ENCODE data around the gene C19orf73. TPM values are rescaled to one million over a fixed set of nuclear protein-coding genes. Genes with fewer than 3 reads are reported as not detected.

C19orf73 gene, protein sequence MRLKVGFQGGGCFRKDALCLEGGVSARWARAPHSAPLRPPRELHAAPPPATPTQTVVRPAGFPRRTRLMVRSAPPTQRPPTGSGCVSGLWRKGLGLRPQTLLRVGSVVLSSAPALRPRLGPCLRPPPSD
- polyA plus RNA-seq (ENCODE audit: insufficient read length in 10 of 10): 1 to 10 TPM in 1 of 10 donors, under 1 TPM in 7, not detected in 2; 0.26 to 1.4 (median 0.64) TPM
- long read RNA-seq, donor 1: 0 reads
- long read RNA-seq, donor 2, partial matches to known transcripts: 0 of 3 reads
- long read RNA-seq, donor 2, other reads (novel, unspliced or antisense): 0 of 3 reads
- long read RNA-seq, donor 3: 0 reads
- long read RNA-seq, donor 4, partial matches to known transcripts: 0 of 3 reads
- long read RNA-seq, donor 4, other reads (novel, unspliced or antisense): 0 of 3 reads
- long read RNA-seq, donor 5, partial matches to known transcripts: 0 of 2 reads
- long read RNA-seq, donor 5, other reads (novel, unspliced or antisense): 0 of 2 reads
- long read RNA-seq, donor 6, transcript C19orf73-201 (1 exons, 744 nt): major isoform, 5 of 5 reads
- long read RNA-seq, donor 6, partial matches to known transcripts: 0 of 5 reads
- long read RNA-seq, donor 6, other reads (novel, unspliced or antisense): 0 of 5 reads
- long read RNA-seq, donor 7, partial matches to known transcripts: 0 of 4 reads
- long read RNA-seq, donor 7, other reads (novel, unspliced or antisense): 0 of 4 reads
- long read RNA-seq, donor 8, partial matches to known transcripts: 0 of 1 reads
- long read RNA-seq, donor 8, other reads (novel, unspliced or antisense): 0 of 1 reads
- long read RNA-seq, donor 9, partial matches to known transcripts: 0 of 1 reads
- long read RNA-seq, donor 9, other reads (novel, unspliced or antisense): 0 of 1 reads

DNA sequence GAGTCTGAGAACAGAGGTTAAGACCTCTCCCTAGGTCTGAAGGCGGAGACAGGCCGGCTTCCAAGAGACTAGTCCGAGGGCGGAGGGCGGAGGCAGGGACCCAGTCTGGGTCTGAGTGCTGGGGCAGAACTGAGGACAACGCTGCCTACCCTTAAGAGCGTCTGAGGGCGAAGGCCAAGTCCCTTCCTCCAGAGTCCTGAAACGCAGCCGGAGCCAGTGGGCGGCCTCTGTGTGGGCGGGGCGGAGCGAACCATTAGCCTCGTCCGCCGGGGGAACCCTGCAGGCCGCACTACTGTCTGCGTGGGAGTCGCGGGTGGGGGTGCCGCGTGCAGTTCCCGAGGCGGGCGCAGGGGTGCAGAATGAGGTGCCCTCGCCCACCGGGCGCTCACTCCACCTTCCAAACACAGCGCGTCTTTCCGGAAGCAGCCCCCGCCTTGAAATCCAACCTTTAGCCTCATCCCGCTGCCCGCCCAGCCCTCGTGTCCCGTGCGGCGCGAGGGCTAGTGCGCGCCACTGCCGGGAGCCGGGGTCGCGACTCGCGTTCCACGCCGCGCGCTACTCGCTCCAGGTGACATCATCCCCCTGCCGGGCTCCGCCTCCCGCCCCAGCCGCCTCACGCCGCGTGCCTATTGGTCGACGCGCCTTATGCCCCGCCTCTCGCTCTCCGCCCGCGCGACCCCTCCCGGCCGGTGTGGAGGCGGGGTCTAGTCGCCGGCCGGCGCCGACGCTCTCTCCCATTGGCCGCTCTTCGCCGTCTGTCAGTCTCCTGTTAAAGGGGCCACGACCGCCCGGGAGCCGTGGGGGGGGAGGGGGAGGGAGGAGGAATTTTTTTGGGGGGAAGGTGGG lies at the start of gene C19orf73:
Gene C19orf73, minus strand, starts transcription at position 579 of the 846 bp plus-strand sequence. Its CDS starts 121 bp downstream, at position 458.
- peak; percentile 94 to 98 (median 95) for DNase-seq

DNA sequence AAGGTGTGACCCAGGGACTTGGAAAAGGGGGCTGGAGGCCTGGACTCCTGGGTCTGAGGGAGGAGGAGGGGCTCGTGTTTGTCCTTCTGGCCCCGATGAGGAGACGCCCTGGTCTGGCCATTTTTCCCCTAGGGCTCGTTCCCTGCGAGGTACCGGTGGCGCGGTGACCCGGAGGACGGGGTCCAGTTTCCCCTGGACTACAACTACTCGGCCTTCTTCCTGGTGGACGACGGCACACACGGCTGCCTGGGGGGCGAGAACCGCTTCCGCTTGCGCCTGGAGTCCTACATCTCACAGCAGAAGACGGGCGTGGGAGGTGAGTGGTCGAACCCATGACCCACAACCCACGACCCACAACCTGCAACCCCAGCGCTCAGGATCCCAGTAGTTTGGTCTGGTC lies 49.5 kb upstream of the C19orf73 start:
- no peak for DNase-seq

DNA sequence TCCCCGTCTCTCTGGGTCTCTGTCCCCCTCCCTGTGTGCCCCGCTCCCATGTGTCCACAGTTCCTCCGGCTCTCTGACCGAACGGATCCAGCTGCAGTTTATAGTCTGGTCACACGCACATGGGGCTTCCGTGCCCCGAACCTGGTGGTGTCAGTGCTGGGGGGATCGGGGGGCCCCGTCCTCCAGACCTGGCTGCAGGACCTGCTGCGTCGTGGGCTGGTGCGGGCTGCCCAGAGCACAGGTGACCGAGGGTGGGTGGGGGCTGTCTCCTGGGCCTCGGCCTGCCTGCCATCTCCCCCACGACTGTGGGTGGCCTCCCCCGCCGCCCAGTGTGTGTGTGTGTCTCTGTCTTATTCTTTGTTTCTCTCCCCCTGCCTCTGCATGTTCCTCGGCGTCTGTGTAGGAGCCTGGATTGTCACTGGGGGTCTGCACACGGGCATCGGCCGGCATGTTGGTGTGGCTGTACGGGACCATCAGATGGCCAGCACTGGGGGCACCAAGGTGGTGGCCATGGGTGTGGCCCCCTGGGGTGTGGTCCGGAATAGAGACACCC lies 49.0 kb upstream of the C19orf73 start:
- no peak for DNase-seq

DNA sequence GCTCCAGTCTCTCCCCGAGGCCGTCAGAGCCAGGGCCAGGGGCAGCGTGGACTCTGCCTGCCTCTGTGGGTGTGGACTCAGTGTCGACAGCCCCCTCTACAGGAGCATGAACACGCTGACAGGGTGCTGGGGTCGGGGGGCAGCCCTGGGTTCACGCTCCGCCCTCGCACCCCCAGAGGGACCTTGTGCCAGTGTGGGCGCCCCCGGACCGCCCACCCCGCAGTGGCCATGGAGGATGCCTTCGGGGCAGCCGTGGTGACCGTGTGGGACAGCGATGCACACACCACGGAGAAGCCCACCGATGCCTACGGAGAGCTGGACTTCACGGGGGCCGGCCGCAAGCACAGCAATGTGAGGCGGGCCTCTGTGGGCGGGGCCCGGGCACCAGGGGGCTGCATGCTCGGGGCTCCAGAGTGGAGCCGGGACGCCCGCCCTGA lies 46.9 kb upstream of the C19orf73 start:
- peak in 1 of 3 donors; percentile 25 for DNase-seq

DNA sequence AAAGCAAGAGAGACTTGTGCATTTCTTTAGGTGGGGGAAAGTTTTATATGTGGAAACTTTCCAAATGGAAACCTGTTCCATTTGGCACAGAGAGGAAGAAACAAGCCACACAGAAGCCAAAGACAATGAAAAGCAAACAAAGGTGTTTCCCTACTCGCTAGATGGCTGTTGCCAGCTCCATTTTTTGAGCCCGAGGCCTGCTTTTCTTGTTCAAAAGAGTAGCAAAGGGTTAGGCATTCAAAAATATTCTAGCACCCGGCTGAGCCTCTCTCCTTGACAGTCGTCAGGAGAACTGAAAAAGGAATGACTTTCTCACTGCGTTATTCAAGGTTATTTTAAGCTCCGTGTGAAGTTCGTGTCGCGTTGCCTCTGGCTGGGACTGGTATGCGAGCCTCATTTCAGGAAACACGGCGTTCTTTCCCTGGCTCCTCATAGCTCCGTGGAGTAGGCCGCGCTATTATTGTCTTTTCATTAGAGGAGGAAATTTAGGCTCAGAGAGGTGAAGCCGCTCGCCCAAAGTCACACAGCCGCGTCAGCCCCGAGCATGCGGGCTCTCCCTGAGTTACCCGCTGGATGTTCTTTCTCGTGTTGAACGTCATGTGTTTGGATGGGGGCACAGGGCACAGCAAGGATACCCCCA lies 46.3 kb upstream of the C19orf73 start:
- peak in 1 of 3 donors; percentile 41 for DNase-seq

DNA sequence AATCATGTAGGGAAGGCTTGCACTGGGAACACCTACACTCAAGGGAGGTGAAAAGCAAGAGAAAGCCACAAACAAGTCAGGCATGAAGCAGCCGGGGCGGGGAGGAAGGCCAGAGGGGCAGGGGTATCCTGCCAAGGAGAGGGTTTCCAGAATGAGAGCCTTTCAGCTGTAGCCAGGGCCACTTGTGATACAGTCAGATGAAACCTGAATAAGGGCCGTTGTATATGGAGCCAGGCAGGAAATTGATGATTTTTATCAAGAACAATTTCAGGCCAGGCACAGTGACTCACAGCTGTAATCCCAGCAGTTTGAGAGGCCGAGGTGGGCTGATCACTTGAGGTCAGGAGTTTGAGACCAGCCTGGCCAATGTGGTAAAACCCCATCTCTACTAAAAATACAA lies 43.0 kb upstream of the C19orf73 start:
- no peak for DNase-seq

DNA sequence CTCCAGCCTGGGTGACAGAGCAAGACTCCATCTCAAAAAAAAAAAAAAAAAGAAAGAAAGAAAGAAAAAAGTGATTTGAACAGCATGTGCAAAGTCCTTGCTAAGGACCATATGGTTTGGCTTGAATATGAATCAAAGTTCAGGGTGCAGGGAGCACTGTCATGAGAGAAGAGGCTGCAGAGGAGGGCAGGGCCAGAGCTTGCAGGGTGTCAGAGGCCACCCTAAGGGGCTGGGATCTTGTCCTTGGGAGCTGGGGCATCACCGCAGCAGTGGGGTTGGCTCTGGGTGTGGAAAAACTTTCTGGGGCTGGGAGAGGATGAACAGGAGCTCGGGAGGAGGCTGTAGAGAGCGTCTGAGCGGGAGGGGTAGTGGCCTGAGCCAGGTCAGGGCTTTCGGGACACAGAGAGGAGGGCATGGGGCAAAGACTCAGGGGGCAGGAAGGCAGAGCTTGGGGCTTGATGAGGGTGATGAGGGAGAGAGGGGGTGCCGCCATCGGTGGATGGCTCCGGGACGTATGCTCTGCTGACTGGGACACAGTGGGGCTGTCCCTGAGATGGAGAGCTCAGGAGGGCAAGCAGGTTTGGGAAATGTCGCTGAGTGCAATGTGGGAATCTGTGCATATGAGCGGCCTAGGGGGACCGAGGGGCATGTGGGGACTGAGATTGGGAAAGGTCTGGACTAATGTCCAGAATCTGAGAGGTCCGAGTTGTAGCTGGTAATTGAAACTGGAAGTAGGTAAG lies 41.7 kb upstream of the C19orf73 start:
- DNase-seq: no peak

DNA sequence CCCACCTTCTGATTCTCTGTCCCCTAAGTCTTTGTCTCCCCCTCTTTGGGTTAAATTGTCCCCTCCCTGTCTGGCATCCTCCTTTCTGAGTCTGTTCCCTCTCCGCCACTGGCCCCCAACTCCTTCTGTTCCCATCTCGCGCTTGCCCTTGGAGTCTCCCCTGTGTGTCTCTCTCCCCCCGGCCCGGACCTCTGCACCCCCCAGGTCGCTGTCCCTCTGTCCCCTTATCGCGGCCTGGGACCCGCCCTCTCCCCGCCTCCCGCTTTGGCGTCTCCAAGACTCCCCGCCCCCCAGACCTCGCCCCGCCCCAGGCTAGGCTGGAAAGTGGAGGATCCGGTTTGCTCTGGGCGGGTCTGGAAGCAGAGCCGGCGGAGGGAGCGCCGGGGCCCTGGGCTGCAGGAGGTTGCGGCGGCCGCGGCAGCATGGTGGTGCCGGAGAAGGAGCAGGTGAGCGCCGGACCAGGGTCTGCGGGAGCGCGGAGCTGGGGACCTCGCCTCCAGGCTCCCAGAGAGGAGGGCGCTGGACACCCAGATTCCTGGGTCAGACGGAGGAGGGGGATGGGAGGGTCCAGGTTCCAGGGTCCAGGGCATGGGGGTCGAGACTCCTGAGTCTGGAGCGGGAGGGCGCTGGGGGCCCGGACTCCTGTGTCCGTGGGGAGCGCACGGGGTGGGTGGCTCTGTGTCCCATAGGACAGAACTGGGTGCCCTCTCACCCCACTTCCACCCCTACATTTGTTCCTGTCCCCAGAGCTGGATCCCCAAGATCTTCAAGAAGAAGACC lies 38.7 kb upstream of the C19orf73 start, which contains the start of gene TRPM4:
Gene TRPM4, plus strand, starts transcription at position 348 of the 780 bp plus-strand sequence. Its CDS starts 75 bp downstream, at position 423.
- peak; percentile 88 to 95 (median 89) for DNase-seq

DNA sequence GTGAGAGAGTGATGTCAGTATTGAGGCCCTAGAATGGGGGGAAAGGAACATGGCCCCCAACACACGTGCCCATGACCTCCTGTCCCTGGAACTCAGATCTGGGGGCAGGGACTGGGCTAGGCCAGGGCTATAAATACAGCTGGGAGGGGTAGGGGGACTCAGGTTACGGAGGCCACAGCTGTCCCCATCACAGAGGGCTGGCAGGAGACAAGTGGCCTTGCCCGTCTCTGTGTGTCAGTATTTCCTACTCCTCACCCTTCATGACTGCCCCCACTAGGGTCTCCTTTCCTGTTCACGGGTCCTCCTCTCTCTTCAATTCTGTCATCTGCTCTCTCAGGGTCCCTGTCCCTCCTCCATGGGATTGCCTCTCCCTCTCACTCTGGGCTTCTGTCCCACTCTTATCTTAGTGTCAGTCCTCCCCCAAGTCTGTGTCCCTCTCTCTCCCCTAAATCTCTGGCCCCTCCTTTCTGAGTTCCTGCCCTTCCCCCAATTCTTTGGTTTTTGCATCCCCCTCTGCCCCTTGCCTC lies 36.9 kb upstream of the C19orf73 start:
- DNase-seq: peak in 2 of 3 donors; percentile 68 to 74

DNA sequence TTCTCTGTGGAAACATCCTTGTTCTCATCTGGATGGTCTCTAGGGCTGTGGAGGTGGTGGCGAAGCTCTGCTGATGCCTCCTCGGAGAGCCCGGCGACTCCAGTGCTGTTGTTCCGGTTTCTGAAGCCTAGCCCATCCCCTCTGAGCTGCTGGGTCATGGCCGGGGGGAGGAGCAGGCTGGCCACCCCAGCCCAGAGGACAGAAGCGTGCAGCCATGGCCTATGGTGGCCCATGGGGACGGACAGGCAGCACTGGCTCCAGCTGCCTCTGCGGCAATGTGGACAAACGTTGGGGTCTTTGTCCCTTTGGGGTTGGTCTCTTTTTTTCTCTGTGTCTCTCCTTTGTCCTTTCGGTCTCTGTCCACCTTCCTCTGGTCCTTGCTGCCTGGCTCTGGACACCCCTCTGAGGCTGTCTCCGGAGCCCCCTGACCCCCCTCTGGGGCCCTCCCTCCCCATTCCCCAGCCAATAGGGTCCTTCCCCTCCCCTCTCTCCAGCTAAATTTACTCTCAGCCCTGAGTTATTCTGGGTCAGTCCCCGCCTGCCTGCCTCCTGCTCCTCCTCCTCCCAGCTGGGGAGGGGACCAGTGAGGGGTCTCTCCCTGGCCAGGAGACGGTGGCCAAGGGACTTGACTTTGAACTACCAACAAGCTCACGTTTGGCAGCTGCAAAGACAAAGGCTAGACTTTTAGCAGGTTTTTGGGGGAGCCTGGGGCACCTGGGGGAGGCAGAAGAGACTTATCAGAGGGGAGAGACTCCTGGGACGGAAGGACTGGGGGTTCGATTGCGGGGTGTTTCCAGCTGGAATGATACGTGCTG lies 36.3 kb upstream of the C19orf73 start, which contains the start of gene HRC:
Gene HRC, minus strand, starts transcription at position 392 of the 815 bp plus-strand sequence. Its CDS starts 159 bp downstream, at position 233.
- DNase-seq: peak in 2 of 3 donors; percentile 61 to 84

DNA sequence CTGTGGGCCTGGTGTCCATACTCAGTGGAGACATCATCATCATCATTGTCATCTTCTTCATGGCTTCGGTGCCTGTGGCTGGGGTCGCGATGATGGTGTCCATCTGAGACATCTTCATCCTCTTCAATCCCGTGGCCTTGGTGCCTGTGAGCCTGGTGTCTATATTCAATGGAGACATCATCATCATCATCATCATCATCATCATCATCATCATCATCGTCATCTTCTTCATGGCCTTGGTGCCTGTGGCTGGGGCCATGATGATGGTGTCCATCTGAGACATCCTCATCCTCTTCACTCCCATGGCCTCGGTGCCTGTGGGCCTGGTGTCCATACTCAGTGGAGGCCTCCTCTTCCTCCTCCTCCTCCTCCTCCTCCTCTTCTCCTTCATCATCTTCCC lies 35.3 kb upstream of the C19orf73 start:
- DNase-seq: no peak

DNA sequence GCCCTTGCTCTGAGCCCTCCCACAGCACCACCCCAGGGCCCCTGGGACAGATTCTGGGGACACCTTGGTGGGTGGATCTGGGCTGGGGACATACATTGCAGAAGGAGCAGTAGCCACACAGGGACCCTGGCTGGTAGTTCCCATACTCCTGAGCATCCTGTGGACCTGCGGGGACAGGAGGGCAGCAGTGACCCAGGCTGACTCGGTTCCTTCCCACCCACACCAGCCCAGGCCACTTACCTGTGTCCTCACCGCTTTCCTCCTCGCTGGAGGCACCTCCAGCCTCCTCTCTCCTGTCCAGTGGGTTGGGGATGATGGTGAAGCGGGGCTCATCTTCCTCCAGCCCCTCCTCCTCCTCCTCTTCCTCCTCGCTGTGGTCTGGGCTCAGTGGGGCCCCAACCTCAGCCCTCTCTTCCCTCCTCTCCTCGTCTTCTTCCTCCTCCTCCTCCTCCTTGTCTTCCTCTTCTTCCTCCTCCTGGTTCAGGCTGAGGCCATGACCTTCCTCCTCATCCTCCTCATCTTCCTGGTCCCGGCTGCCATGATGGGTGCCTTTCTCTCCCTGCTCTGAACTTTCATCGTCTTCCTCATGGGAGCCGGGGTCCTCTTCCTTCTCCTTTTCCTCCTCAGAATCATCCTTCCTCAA lies 34.3 kb upstream of the C19orf73 start:
- DNase-seq: no peak

DNA sequence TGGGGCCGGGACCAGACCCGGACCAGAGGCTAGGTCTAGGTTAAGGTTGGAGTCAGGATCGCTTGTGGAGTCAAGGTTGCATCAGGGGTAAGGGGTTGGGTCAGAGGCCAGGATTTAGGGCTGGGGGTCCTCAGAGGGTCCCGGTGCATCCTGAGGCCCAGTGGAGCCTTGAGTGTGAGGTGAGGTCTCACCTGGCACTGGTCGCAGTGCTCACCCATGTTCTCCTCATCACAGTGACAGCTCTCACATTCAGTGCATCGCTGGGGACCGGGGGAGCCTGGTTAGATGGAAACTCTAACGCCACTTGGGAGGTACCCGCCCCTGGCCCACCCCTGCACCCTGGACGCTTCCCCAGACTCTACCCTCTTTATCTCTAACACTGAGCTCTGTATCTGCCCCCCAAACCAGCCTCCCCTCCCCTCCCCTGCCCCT lies 33.2 kb upstream of the C19orf73 start:
- no peak for DNase-seq

DNA sequence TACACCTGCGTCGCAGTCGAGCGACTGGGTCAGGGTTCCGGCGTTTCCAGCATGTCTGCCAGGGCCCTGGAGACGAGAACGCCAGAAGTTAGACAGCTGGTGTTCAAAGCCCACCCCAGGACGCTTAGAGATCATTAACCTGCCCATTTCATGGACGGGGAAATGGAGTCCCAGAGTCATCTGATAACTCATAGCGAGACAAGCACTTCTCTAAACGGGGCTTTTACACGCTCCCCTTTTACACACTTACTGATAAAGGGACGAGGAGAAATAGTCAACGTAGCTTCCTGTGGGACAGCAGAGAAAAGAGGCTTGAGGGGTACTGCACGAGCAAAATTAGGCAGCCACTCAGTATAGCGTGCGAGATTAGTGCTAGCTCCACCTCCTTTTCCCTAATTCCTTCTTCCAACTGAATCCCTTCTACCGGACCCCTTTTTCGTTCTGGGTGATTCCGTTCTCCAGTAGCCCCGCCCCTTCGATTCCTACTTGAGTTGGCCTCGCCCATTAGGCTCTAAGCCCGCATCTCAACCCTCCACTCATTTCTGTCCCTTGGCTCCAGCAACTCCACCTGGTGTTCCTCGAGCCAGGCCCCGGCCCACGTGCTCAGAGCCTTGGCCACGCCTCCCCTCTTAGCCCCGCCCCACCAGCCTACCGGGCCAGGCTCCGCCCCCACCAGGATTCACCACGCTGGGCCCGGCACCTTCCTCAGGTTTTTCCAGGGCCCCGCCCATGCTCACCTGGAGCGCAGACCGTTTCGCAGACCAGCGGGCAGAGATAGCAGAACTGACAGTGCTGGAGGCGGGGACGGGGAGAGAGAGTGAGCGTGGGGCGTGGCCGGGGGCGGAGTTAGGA lies 32.5 kb upstream of the C19orf73 start:
- peak in 2 of 3 donors; percentile 62 to 85 for DNase-seq

DNA sequence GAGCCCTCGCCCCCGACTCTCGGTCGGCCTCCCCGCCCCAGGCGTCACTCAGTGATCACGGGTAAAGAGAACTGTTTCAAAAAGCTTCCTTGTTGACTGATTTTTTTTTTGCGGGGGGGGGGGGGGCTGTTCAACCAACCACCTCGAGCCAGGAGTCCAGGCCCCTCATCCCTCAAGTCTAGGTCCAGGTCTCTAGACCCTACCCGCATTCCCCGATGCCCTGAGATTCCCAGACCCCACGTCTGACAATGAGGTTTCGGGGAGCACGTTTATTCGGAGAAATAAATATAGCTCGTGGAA lies 32.0 kb upstream of the C19orf73 start:
- DNase-seq: no peak

Data from muscle of back (tissue), 13 donors.